Endothelial cell of umbilical vein (primary cell): Measurements from ENCODE around the gene CAMKK2. TPM values are rescaled to one million over a fixed set of nuclear protein-coding genes. Genes with fewer than 3 reads are reported as not detected.

Experiments used
- BruUV-seq: library from RNA; stranded (reverse); fragments of 400-500 nt; replicated peaks from 2 replicates; lab custom pipeline; 2021; lab: Mats Ljungman, UMichigan
- CTCF ChIA-PET: fragments of 300-600, 350-600 bp; sonication (Branson Sonifier 250); formaldehyde crosslinking; loops from one replicate; lab custom pipeline; 2021; ENCODE audit warnings: antibody characterized with exemption, inconsistent platforms; lab: Charles Lee
- POLR2A ChIA-PET: fragments of 300-600, 350-600 bp; sonication (Branson Sonifier 250); formaldehyde crosslinking; loops from one replicate; lab custom pipeline; 2021; ENCODE audit warnings: antibody characterized with exemption, inconsistent platforms; lab: Charles Lee
- DNase-seq: peaks from one replicate; pipeline ENCODE4 v3.0.0-alpha.2; 2011; ENCODE audit warnings: low read depth, low spot score
- FAIRE-seq: peaks from 2 replicates; lab custom pipeline; 2011; peaks lifted over from hg19 to GRCh38; lab: Jason Lieb, UNC
- H2AFZ ChIP-seq: 2 replicates; pipeline ENCODE4 v1.6.0; 2012; ENCODE audit warnings: low read depth, low read length, control low read depth, inconsistent platforms
- H3K27ac ChIP-seq: 2 replicates; pipeline ENCODE4 v1.5.1; 2011; ENCODE audit warnings: low read depth, mild to moderate bottlenecking, control low read depth, low read length, moderate library complexity; ENCODE audit not compliant: insufficient read depth
- H3K27me3 ChIP-seq, 2 experiments: 2 replicates each; pipeline versions ENCODE4 v1.6.0 to v1.6.1; 2011; ENCODE audit warnings: low read length in 2 of 2, mixed read lengths in 1 of 2; ENCODE audit not compliant: control insufficient read depth in 2 of 2, insufficient read depth in 2 of 2
- H3K36me3 ChIP-seq, 2 experiments: 2 replicates in 1 of 2; 3 replicates in 1 of 2; pipeline ENCODE4 v1.5.1; 2011; ENCODE audit warnings: low read length in 2 of 2, mild to moderate bottlenecking in 1 of 2, moderate library complexity in 1 of 2; ENCODE audit not compliant: control insufficient read depth in 2 of 2, insufficient read depth in 2 of 2; ENCODE audit errors: extremely low read depth in 1 of 2
- H3K4me1 ChIP-seq: 3 replicates; pipeline ENCODE4 v1.5.1; 2011; ENCODE audit warnings: mild to moderate bottlenecking, low read length; ENCODE audit not compliant: control insufficient read depth, insufficient read depth; ENCODE audit errors: extremely low read depth
- H3K4me2 ChIP-seq: 2 replicates; pipeline ENCODE4 v1.6.1; 2011; ENCODE audit warnings: low read length, control low read depth, mixed read lengths; ENCODE audit not compliant: insufficient read depth
- H3K4me3 ChIP-seq, 3 experiments: fragments of 200-600 bp in 1 of 3; sonication (generic), shearing (Covaris generic) in 1 of 3; replicated peaks in 1 of 3; 2 replicates each; pipeline ENCODE4 v1.5.1; 2011 to 2016; ENCODE audit warnings: control low read depth in 3 of 3, low read length in 3 of 3, mild to moderate bottlenecking in 2 of 3, inconsistent platforms in 1 of 3, low read depth in 1 of 3, moderate library complexity in 1 of 3; ENCODE audit not compliant: insufficient read depth in 1 of 3
- H3K79me2 ChIP-seq: 2 replicates; pipeline ENCODE4 v1.6.0; 2012; ENCODE audit warnings: low read length, inconsistent platforms; ENCODE audit not compliant: control insufficient read depth, insufficient read depth
- H3K9ac ChIP-seq: replicated peaks from 2 replicates; pipeline ENCODE3; 2011; ENCODE audit warnings: low read length, control low read depth; ENCODE audit not compliant: insufficient read depth; ENCODE audit errors: extremely low read depth
- H3K9me1 ChIP-seq: replicated peaks from 3 replicates; pipeline ENCODE4 v1.6.0; 2011; ENCODE audit warnings: mild to moderate bottlenecking, low read length; ENCODE audit not compliant: control insufficient read depth, insufficient read depth; ENCODE audit errors: extremely low read depth
- H3K9me3 ChIP-seq: replicated peaks from 2 replicates; pipeline ENCODE4 v1.5.1; 2012; ENCODE audit warnings: low read length, inconsistent platforms; ENCODE audit not compliant: control insufficient read depth, insufficient read depth
- H4K20me1 ChIP-seq: replicated peaks from 2 replicates; pipeline ENCODE3; 2011; ENCODE audit warnings: mild to moderate bottlenecking, low read length; ENCODE audit not compliant: control insufficient read depth, insufficient read depth; ENCODE audit errors: extremely low read depth
- EZH2 ChIP-seq: IDR thresholded peaks from 2 replicates; pipeline ENCODE4 v1.6.1; 2012; ENCODE audit warnings: borderline replicate concordance, low read depth, mild to moderate bottlenecking, moderate library complexity, low read length, inconsistent platforms; ENCODE audit not compliant: severe bottlenecking
- FOS ChIP-seq: IDR thresholded peaks from 2 replicates; pipeline ENCODE4 v1.6.1; 2011; ENCODE audit warnings: mild to moderate bottlenecking, low read length, moderate library complexity, borderline replicate concordance; ENCODE audit not compliant: insufficient read depth
- GATA2 ChIP-seq: IDR thresholded peaks from 2 replicates; pipeline ENCODE4 v1.7.0; 2011; ENCODE audit warnings: low read depth, mild to moderate bottlenecking, moderate library complexity, mixed read lengths, low read length; ENCODE audit not compliant: insufficient read length, insufficient read depth
- JUN ChIP-seq: IDR thresholded peaks from 2 replicates; pipeline ENCODE4 v1.6.1; 2011; ENCODE audit warnings: borderline replicate concordance, low read depth; ENCODE audit not compliant: insufficient read length, insufficient read depth
- MYC ChIP-seq: IDR thresholded peaks from one replicate; pipeline ENCODE4 v1.6.1; 2011; ENCODE audit warnings: mild to moderate bottlenecking, low read depth, low read length
- POLR2A ChIP-seq: IDR thresholded peaks from 2 replicates; pipeline ENCODE4 v1.6.1; 2012; ENCODE audit warnings: low read depth, mild to moderate bottlenecking, control low read depth, low read length
- POLR2AphosphoS5 ChIP-seq: IDR thresholded peaks from 2 replicates; pipeline ENCODE4 v1.6.1; 2012; ENCODE audit warnings: low read depth, mild to moderate bottlenecking, control low read depth, low read length, moderate library complexity; ENCODE audit not compliant: insufficient read depth
- dilution Hi-C: fragments of 300-500 bp; cut with MboI; formaldehyde crosslinking; loops from one replicate; pipeline ENCODE4 v1.15.0; 2019; ENCODE audit warnings: low sequenced_read_pairs; ENCODE audit not compliant: extremely low pct_ligation_motif_present
- intact Hi-C: fragments of 100-400 bp; cut with micrococcal nuclease; formaldehyde crosslinking; loops from one replicate; pipeline ENCODE4 v1.10.0; 2022
- polyA plus RNA-seq, 4 experiments: library from polyadenylated mRNA; depleted of rRNA in 3 of 4; stranded (reverse) in 3 of 4; unstranded in 1 of 4; fragments of >200 nt; gene quantifications; 2 replicates each; pipeline versions ENCODE4 v1.2.1 to v1.2.3, GENCODE V29; 2011 to 2012; ENCODE audit warnings: missing spikeins in 1 of 4
- total RNA-seq: library from RNA; stranded (reverse); gene quantifications from 2 replicates; pipeline ENCODE4 v1.2.3, GENCODE V29; 2021
- TF ChIP-seq, protein P1 (sequence below), 2 donors: IDR thresholded peaks; 1 replicate in 1 of 2; 2 replicates in 1 of 2; pipeline ENCODE4 v1.5.1; 2011; ENCODE audit warnings: low read length in 2 of 2, mild to moderate bottlenecking in 2 of 2, moderate library complexity in 2 of 2, control low read depth in 1 of 2, inconsistent platforms in 1 of 2, low read depth in 1 of 2; ENCODE audit not compliant: insufficient read depth in 1 of 2; ENCODE audit errors: extremely low read depth in 1 of 2
- TF ChIP-seq, protein P2 (sequence below): IDR thresholded peaks from 2 replicates; pipeline ENCODE4 v1.6.1; 2011; ENCODE audit not compliant: insufficient read depth, insufficient read length

Gene CAMKK2
- total and polyA plus RNA-seq, 2 donors (not counting 3 experiments of a cell fraction or from before 2014, with no cell fraction given): 32.5 to 45.0 TPM

GRCh38 chr12:121232977-121233627, 63.4 kb downstream of the CAMKK2 start:
- Histone ChIP-seq H3K27me3 (no peaks in the 10 kb centered on the region), H2AFZ (no peak overlapping the region), H3K79me2 (no peaks in the 10 kb centered on the region), H3K4me3 (no peak overlapping the region), H3K4me2 (no peak overlapping the region), H3K9me1 (no peaks in the 10 kb centered on the region), H3K9ac (no peak overlapping the region), H3K27ac (no peak overlapping the region), H3K36me3 (peaks cover 3 to 18% of the 10 kb centered on the region in 2 experiments), H4K20me1 (no peaks in the 10 kb centered on the region), H3K4me1 (peaks cover 5% of the 10 kb centered on the region), H3K9me3 (no peaks in the 10 kb centered on the region)
- BruUV-seq: no TSS peak
- intact Hi-C loops (no loop called here), dilution Hi-C loops (no loop called here)
- DNase-seq: no peak
- ChIA-PET CTCF (no interaction called here), POLR2A (no interaction called here)
- no peak for FAIRE-seq
- TF ChIP-seq GATA2 (no peak), POLR2AphosphoS5 (no peak), MYC (no peak), POLR2A (no peak), JUN (no peak), FOS (no peak), EZH2 (no peak)
- TF ChIP-seq, protein P1, sequence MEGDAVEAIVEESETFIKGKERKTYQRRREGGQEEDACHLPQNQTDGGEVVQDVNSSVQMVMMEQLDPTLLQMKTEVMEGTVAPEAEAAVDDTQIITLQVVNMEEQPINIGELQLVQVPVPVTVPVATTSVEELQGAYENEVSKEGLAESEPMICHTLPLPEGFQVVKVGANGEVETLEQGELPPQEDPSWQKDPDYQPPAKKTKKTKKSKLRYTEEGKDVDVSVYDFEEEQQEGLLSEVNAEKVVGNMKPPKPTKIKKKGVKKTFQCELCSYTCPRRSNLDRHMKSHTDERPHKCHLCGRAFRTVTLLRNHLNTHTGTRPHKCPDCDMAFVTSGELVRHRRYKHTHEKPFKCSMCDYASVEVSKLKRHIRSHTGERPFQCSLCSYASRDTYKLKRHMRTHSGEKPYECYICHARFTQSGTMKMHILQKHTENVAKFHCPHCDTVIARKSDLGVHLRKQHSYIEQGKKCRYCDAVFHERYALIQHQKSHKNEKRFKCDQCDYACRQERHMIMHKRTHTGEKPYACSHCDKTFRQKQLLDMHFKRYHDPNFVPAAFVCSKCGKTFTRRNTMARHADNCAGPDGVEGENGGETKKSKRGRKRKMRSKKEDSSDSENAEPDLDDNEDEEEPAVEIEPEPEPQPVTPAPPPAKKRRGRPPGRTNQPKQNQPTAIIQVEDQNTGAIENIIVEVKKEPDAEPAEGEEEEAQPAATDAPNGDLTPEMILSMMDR (IDR thresholded peaks at IDR 0.05; ENCODE audit: extremely low read depth in 1 of 2, insufficient read depth in 1 of 2, low read depth in 1 of 2, low read length in 2 of 2): no peak
- TF ChIP-seq, protein P2, sequence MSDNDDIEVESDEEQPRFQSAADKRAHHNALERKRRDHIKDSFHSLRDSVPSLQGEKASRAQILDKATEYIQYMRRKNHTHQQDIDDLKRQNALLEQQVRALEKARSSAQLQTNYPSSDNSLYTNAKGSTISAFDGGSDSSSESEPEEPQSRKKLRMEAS: no peak
